Erythroblast (primary cell): ENCODE data around the gene AMFR.

Experiments
- GATA1 ChIP-seq: IDR thresholded peaks from 2 replicates; pipeline ENCODE4 v1.6.1; 2011; ENCODE audit warnings: low read depth, mild to moderate bottlenecking, control low read depth, low read length, moderate library complexity
- POLR2A ChIP-seq: IDR thresholded peaks from 2 replicates; pipeline ENCODE4 v1.6.1; 2011; ENCODE audit warnings: mild to moderate bottlenecking, low read length

- TF ChIP-seq POLR2A (no peak), GATA1 (no peak)
Observed at GRCh38 chr16:56351481-56351880, 73.9 kb downstream of the AMFR start.
